Spleen (tissue), 7 donors: Measurements from ENCODE around the gene FOXK2.

Source experiments
- POLR2AphosphoS5 ChIP-seq, 3 donors: sonication (generic); formaldehyde crosslinking; IDR thresholded peaks; one replicate each; pipeline ENCODE4 v1.5.1; 2017; ENCODE audit warnings: antibody characterized with exemption in 3 of 3
- TF ChIP-seq, protein P1 (sequence below), 11 experiments: fragments of 200-600 bp in 7 of 11; fragments of 450-650 bp in 4 of 11; sonication (generic) in 4 of 11; IDR thresholded peaks in 8 of 11; conservative IDR thresholded peaks in 3 of 11; 1 replicate in 7 of 11; 2 replicates in 4 of 11; pipeline versions ENCODE4 v1.4.0 to v1.8.0; 2016 to 2021; ENCODE audit warnings: antibody characterized with exemption in 11 of 11, inconsistent platforms in 4 of 11, mild to moderate bottlenecking in 1 of 11
- donor health status: DM: no; HTN: no; CAD: no; lungs with moderate emphysema.
- donor health status: DM: no; HTN: no; CAD: no.
- donor health status: DM: no; HTN: no; CAD: no.

DNA sequence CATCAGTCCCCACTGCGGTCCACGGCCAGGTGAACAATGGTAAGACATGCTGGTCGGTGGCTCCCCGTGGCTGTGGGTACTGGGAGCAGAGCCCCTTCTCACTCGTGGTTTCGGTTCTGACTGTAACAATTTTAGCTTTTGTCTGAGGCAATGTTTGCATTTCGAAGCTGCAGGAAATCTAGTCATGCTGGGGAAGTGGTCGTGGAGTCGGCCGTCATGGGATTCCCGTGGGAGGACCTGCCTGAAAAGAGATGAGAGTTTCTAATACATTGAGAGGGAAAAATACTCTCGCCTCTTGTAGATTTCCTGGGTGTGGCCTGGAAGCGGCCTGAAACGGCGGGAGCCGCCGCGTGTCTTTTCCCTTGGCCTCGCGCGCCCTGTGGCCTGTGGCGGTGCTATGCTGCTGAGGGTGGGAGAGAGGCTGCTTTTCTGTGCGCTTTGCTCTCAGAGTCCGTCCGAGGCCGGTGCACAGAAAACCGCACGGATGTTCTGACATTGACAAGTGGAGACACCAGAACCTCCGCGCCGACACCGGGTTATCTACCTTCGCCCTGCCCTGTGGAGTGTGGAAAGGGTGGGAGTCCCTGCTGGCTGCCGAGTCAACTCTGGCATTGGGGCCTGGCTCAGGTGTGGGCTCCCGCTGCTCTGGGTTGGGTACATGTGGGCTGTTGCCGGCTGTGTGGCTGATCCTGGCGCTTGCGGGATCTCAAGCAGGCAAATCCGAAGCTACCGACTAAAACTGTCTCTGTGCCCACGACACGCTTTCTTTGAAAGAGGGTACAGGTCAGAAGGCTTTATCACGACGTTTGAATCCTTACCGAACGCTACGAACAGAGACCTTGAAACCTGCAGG is 67.9 kb downstream of the FOXK2 start:
- TF ChIP-seq, protein P1, sequence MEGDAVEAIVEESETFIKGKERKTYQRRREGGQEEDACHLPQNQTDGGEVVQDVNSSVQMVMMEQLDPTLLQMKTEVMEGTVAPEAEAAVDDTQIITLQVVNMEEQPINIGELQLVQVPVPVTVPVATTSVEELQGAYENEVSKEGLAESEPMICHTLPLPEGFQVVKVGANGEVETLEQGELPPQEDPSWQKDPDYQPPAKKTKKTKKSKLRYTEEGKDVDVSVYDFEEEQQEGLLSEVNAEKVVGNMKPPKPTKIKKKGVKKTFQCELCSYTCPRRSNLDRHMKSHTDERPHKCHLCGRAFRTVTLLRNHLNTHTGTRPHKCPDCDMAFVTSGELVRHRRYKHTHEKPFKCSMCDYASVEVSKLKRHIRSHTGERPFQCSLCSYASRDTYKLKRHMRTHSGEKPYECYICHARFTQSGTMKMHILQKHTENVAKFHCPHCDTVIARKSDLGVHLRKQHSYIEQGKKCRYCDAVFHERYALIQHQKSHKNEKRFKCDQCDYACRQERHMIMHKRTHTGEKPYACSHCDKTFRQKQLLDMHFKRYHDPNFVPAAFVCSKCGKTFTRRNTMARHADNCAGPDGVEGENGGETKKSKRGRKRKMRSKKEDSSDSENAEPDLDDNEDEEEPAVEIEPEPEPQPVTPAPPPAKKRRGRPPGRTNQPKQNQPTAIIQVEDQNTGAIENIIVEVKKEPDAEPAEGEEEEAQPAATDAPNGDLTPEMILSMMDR (IDR thresholded peaks at IDR 0.05 in 8 of 11, conservative IDR thresholded peaks at IDR 0.05 in 3 of 11) = no peak
- TF ChIP-seq POLR2AphosphoS5 (IDR thresholded peaks at IDR 0.05) = peak in 1 of 3 donors; percentile 19
